HG02571 (cell line): ENCODE results near the gene LSM4.

Experiments used
- ATAC-seq: cut with Tn5 transposase; IDR thresholded peaks from one replicate; pipeline ENCODE4 v1.9.1; 2021; ENCODE audit warnings: mild to moderate bottlenecking, moderate library complexity; ENCODE audit not compliant: unreplicated experiment

LSM4 gene

GRCh38 chr19:18279266-18279515 is 43.7 kb downstream of the LSM4 start:
- no peak for ATAC-seq

GRCh38 chr19:18278521-18279265 is 44.2 kb downstream of the LSM4 start:
- ATAC-seq = no peak

- no peak for ATAC-seq
Observed at GRCh38 chr19:18274781-18275356, 48.0 kb downstream of the LSM4 start.

- ATAC-seq = no peak
Observed at GRCh38 chr19:18274219-18274780, 48.6 kb downstream of the LSM4 start, which contains the start of gene IQCN. Gene IQCN (minus strand): TSS chr19:18274452. CDS start chr19:18269478, 4,974 bp downstream.

GRCh38 chr19:18273561-18274218 is 49.2 kb downstream of the LSM4 start:
- no peak for ATAC-seq

- ATAC-seq = no peak
Observed at GRCh38 chr19:18271433-18271841, 51.4 kb downstream of the LSM4 start.

GRCh38 chr19:18270326-18270725 is 52.5 kb downstream of the LSM4 start:
- ATAC-seq = no peak

- no peak for ATAC-seq
Observed at GRCh38 chr19:18269070-18269723, 53.7 kb downstream of the LSM4 start.

- ATAC-seq = no peak
Observed at GRCh38 chr19:18266771-18267686, 55.8 kb downstream of the LSM4 start.

GRCh38 chr19:18265582-18265981 is 57.3 kb downstream of the LSM4 start:
- no peak for ATAC-seq

GRCh38 chr19:18264971-18265540 is 57.8 kb downstream of the LSM4 start:
- no peak for ATAC-seq

- ATAC-seq = no peak
Observed at GRCh38 chr19:18264137-18264854, 58.6 kb downstream of the LSM4 start.

- no peak for ATAC-seq
Observed at GRCh38 chr19:18263324-18264136, 59.3 kb downstream of the LSM4 start.

- no peak for ATAC-seq
Observed at GRCh38 chr19:18262917-18263316, 60.0 kb downstream of the LSM4 start.

GRCh38 chr19:18262144-18262543 is 60.7 kb downstream of the LSM4 start:
- no peak for ATAC-seq

- no peak for ATAC-seq
Observed at GRCh38 chr19:18261474-18261873, 61.4 kb downstream of the LSM4 start.

GRCh38 chr19:18259893-18260292 is 63.0 kb downstream of the LSM4 start:
- ATAC-seq = no peak
